Measurements from ENCODE around the gene ADCK1.

DNA sequence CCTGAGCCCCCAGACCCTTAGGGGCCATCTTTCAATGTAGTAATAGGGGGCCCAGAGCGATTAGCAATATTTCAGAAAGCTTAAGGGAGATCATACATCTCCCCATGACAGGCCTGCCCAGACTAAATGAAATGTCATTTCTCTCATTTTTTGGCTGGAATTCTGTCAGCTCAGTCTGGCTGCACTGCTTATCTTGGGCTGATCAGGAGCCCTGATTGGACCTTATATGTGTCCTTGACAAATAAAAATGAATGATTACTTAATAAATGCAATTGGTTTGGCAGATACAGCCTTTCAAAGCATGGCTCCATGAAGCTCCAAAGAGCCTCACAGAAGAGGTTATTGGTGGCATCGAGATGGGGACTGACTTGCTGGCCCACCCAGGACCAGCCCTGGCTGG, 121.9 kb downstream of the ADCK1 start:
- TF ChIP-seq, protein P1, sequence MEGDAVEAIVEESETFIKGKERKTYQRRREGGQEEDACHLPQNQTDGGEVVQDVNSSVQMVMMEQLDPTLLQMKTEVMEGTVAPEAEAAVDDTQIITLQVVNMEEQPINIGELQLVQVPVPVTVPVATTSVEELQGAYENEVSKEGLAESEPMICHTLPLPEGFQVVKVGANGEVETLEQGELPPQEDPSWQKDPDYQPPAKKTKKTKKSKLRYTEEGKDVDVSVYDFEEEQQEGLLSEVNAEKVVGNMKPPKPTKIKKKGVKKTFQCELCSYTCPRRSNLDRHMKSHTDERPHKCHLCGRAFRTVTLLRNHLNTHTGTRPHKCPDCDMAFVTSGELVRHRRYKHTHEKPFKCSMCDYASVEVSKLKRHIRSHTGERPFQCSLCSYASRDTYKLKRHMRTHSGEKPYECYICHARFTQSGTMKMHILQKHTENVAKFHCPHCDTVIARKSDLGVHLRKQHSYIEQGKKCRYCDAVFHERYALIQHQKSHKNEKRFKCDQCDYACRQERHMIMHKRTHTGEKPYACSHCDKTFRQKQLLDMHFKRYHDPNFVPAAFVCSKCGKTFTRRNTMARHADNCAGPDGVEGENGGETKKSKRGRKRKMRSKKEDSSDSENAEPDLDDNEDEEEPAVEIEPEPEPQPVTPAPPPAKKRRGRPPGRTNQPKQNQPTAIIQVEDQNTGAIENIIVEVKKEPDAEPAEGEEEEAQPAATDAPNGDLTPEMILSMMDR (IDR thresholded peaks at IDR 0.05): no peak
- TF ChIP-seq POLR2A (IDR thresholded peaks at IDR 0.05): no peak

Measured in Peyer's patch (tissue), 4 donors.